ENCODE data around the gene GID4. TPM values are rescaled to one million over a fixed set of nuclear protein-coding genes. Genes with fewer than 3 reads are reported as not detected.

Gene GID4
- total RNA-seq, 1 donor from 2014 or later, result 8.2 TPM

- H3K36me3 Mint-ChIP-seq (ENCODE audit: unreplicated experiment), result peaks cover 4% of the 10 kb centered on the region
- H3K27me3 Mint-ChIP-seq (ENCODE audit: unreplicated experiment), result peaks cover 12% of the 10 kb centered on the region
- DNase-seq, result no peak
- no peak overlapping the region for H3K4me3 Mint-ChIP-seq (ENCODE audit: unreplicated experiment)
- no peak for TF ChIP-seq CTCF (IDR thresholded peaks at IDR 0.05; ENCODE audit: partially characterized antibody, unreplicated experiment)
- peaks cover 29% of the 10 kb centered on the region for H3K4me1 Mint-ChIP-seq (ENCODE audit: low read depth, unreplicated experiment)
- H3K9me3 Mint-ChIP-seq (ENCODE audit: unreplicated experiment), result peaks cover 5% of the 10 kb centered on the region
- peak overlapping the region; percentile 87 for H3K27ac Mint-ChIP-seq (ENCODE audit: unreplicated experiment)
Observed at GRCh38 chr17:18016426-18016825, 22.8 kb upstream of the GID4 start.

- Mint-ChIP-seq H3K4me3 (ENCODE audit: unreplicated experiment) (no peak overlapping the region), H3K4me1 (ENCODE audit: low read depth, unreplicated experiment) (peaks cover 29% of the 10 kb centered on the region), H3K9me3 (ENCODE audit: unreplicated experiment) (peaks cover 5% of the 10 kb centered on the region), H3K27ac (ENCODE audit: unreplicated experiment) (no peak overlapping the region), H3K27me3 (ENCODE audit: unreplicated experiment) (peaks cover 12% of the 10 kb centered on the region), H3K36me3 (ENCODE audit: unreplicated experiment) (peaks cover 4% of the 10 kb centered on the region)
- no peak for DNase-seq
- TF ChIP-seq CTCF (IDR thresholded peaks at IDR 0.05; ENCODE audit: partially characterized antibody, unreplicated experiment), result no peak
Observed at GRCh38 chr17:18017958-18018357, 21.2 kb upstream of the GID4 start.

GRCh38 chr17:18018411-18018921 is 20.7 kb upstream of the GID4 start:
- DNase-seq, result no peak
- no peak overlapping the region for H3K27ac Mint-ChIP-seq (ENCODE audit: unreplicated experiment)
- H3K9me3 Mint-ChIP-seq (ENCODE audit: unreplicated experiment), result peaks cover 5% of the 10 kb centered on the region
- H3K27me3 Mint-ChIP-seq (ENCODE audit: unreplicated experiment), result peaks cover 10% of the 10 kb centered on the region
- peaks cover 27% of the 10 kb centered on the region for H3K4me1 Mint-ChIP-seq (ENCODE audit: low read depth, unreplicated experiment)
- no peak for TF ChIP-seq CTCF (IDR thresholded peaks at IDR 0.05; ENCODE audit: partially characterized antibody, unreplicated experiment)
- no peak overlapping the region for H3K4me3 Mint-ChIP-seq (ENCODE audit: unreplicated experiment)
- H3K36me3 Mint-ChIP-seq (ENCODE audit: unreplicated experiment), result peaks cover under 1% of the 10 kb centered on the region

GRCh38 chr17:18019838-18020154 is 19.4 kb upstream of the GID4 start:
- no peak for DNase-seq
- Mint-ChIP-seq H3K27ac (ENCODE audit: unreplicated experiment) (no peak overlapping the region), H3K27me3 (ENCODE audit: unreplicated experiment) (peaks cover 10% of the 10 kb centered on the region), H3K36me3 (ENCODE audit: unreplicated experiment) (no peaks in the 10 kb centered on the region), H3K9me3 (ENCODE audit: unreplicated experiment) (peaks cover 5% of the 10 kb centered on the region), H3K4me1 (ENCODE audit: low read depth, unreplicated experiment) (peaks cover 34% of the 10 kb centered on the region), H3K4me3 (ENCODE audit: unreplicated experiment) (no peak overlapping the region)
- no peak for TF ChIP-seq CTCF (IDR thresholded peaks at IDR 0.05; ENCODE audit: partially characterized antibody, unreplicated experiment)

GRCh38 chr17:18020971-18021370 is 18.2 kb upstream of the GID4 start:
- H3K36me3 Mint-ChIP-seq (ENCODE audit: unreplicated experiment), result no peaks in the 10 kb centered on the region
- H3K9me3 Mint-ChIP-seq (ENCODE audit: unreplicated experiment), result peaks cover 5% of the 10 kb centered on the region
- TF ChIP-seq CTCF (IDR thresholded peaks at IDR 0.05; ENCODE audit: partially characterized antibody, unreplicated experiment), result no peak
- H3K27ac Mint-ChIP-seq (ENCODE audit: unreplicated experiment), result no peak overlapping the region
- DNase-seq, result no peak
- H3K27me3 Mint-ChIP-seq (ENCODE audit: unreplicated experiment), result peaks cover 7% of the 10 kb centered on the region
- H3K4me3 Mint-ChIP-seq (ENCODE audit: unreplicated experiment), result no peak overlapping the region
- H3K4me1 Mint-ChIP-seq (ENCODE audit: low read depth, unreplicated experiment), result peaks cover 28% of the 10 kb centered on the region

Measured in glutamatergic neuron (in vitro differentiated cells).